HepG2 (cell line): Measurements from ENCODE around the gene PALS1. TPM values are rescaled to one million over a fixed set of nuclear protein-coding genes. Genes with fewer than 3 reads are reported as not detected.

Experiments
- AHR ChIP-seq: IDR thresholded peaks from 2 replicates; pipeline ENCODE4 v1.6.1; 2018; ENCODE audit warnings: missing genetic modification reagents, missing compliant biosample characterization
- ARID2 ChIP-seq: sonication (generic); formaldehyde crosslinking; IDR thresholded peaks from 2 replicates; pipeline ENCODE4 v1.8.1; 2022; ENCODE audit warnings: mild to moderate bottlenecking, missing genetic modification reagents, borderline replicate concordance
- CCDC6 ChIP-seq: sonication (generic); formaldehyde crosslinking; IDR thresholded peaks from 2 replicates; pipeline ENCODE4 v1.8.1; 2022; ENCODE audit warnings: mild to moderate bottlenecking, missing genetic modification reagents, moderate library complexity
- CEBPG ChIP-seq: IDR thresholded peaks from 2 replicates; pipeline ENCODE4 v1.6.1; 2016
- DNMT3B ChIP-seq: conservative IDR thresholded peaks from 2 replicates; pipeline ENCODE4 v1.6.1; 2016; ENCODE audit warnings: missing biosample characterization, control low read depth
- ELF1 ChIP-seq: sonication (generic); formaldehyde crosslinking; IDR thresholded peaks from 2 replicates; pipeline ENCODE4 v1.4.0; 2020; ENCODE audit warnings: missing genetic modification reagents
- HCFC1 ChIP-seq: fragments of 150-350 bp; IDR thresholded peaks from 2 replicates; pipeline ENCODE4 v1.6.1; 2014; ENCODE audit warnings: low read depth, low read length
- HNRNPL ChIP-seq: fragments of 200-400 bp; formaldehyde crosslinking; IDR thresholded peaks from 2 replicates; pipeline ENCODE4 v1.6.1; 2017; ENCODE audit warnings: mild to moderate bottlenecking, low read depth, low read length
- MTF2 ChIP-seq: sonication (generic); formaldehyde crosslinking; IDR thresholded peaks from 2 replicates; pipeline ENCODE4 v1.5.0; 2020; ENCODE audit warnings: missing genetic modification reagents, borderline replicate concordance
- RBM39 ChIP-seq: fragments of 200-400 bp; formaldehyde crosslinking; IDR thresholded peaks from one replicate; pipeline ENCODE4 v1.6.1; 2018; ENCODE audit warnings: antibody characterized with exemption, mild to moderate bottlenecking, low read depth, low read length; ENCODE audit not compliant: poor library complexity, severe bottlenecking
- SP140L ChIP-seq: sonication (generic); formaldehyde crosslinking; IDR thresholded peaks from 2 replicates; pipeline ENCODE4 v1.4.0; 2020; ENCODE audit warnings: missing genetic modification reagents, borderline replicate concordance
- TBX2 ChIP-seq: sonication (generic); formaldehyde crosslinking; IDR thresholded peaks from 2 replicates; pipeline ENCODE4 v1.5.0; 2020; ENCODE audit warnings: missing genetic modification reagents, mild to moderate bottlenecking, borderline replicate concordance
- TRIM24 ChIP-seq: sonication (generic); formaldehyde crosslinking; IDR thresholded peaks from 2 replicates; pipeline ENCODE4 v1.8.0; 2022; ENCODE audit warnings: mild to moderate bottlenecking, missing genetic modification reagents
- ZBTB7B ChIP-seq: sonication (generic); formaldehyde crosslinking; IDR thresholded peaks from 2 replicates; pipeline ENCODE4 v1.4.0; 2020; ENCODE audit warnings: missing genetic modification reagents
- ZMYM3 ChIP-seq: sonication (generic); formaldehyde crosslinking; IDR thresholded peaks from 2 replicates; pipeline ENCODE4 v1.5.1; 2020; ENCODE audit warnings: mild to moderate bottlenecking, missing genetic modification reagents
- ZNF333 ChIP-seq: sonication (generic); formaldehyde crosslinking; IDR thresholded peaks from 2 replicates; pipeline ENCODE4 v1.4.0; 2020; ENCODE audit warnings: mild to moderate bottlenecking, missing genetic modification reagents, borderline replicate concordance
- ZNF432 ChIP-seq: sonication (generic); formaldehyde crosslinking; IDR thresholded peaks from 2 replicates; pipeline ENCODE4 v1.5.0; 2020; ENCODE audit warnings: missing genetic modification reagents, mild to moderate bottlenecking, borderline replicate concordance
- ZNF460 ChIP-seq: sonication (generic); formaldehyde crosslinking; IDR thresholded peaks from 2 replicates; pipeline ENCODE4 v1.5.1; 2020; ENCODE audit warnings: missing genetic modification reagents, mild to moderate bottlenecking, borderline replicate concordance
- ZNF564 ChIP-seq: sonication (generic); formaldehyde crosslinking; IDR thresholded peaks from 2 replicates; pipeline ENCODE4 v1.8.1; 2023; ENCODE audit warnings: mild to moderate bottlenecking, missing genetic modification reagents
- ZNF724P ChIP-seq: sonication (generic); formaldehyde crosslinking; IDR thresholded peaks from 2 replicates; pipeline ENCODE4 v1.8.0; 2022; ENCODE audit warnings: missing genetic modification reagents, borderline replicate concordance
- ZSCAN20 ChIP-seq: sonication (generic); formaldehyde crosslinking; IDR thresholded peaks from 2 replicates; pipeline ENCODE4 v1.4.0; 2020; ENCODE audit warnings: missing genetic modification reagents, mild to moderate bottlenecking, borderline replicate concordance
- polyA plus RNA-seq, 8 experiments: library from polyadenylated mRNA; depleted of rRNA in 3 of 8; stranded (reverse) in 7 of 8; unstranded in 1 of 8; fragments of >200 nt; fragmentation: Illumina TruSeq in 4 of 8; extraction: Trizol in 4 of 8; gene quantifications; 2 replicates each; pipeline versions ENCODE4 v1.2.1 to v1.2.3, GENCODE V29; 2011 to 2016; ENCODE audit warnings: low read depth in 4 of 8, missing spikeins in 1 of 8, mixed read lengths in 1 of 8; ENCODE audit not compliant: insufficient read depth in 1 of 8
- total RNA-seq, 5 experiments: library from RNA; depleted of rRNA; stranded (reverse); fragments of >200 nt; fragmentation: Illumina TruSeq; extraction: Trizol; gene quantifications; 2 replicates each; pipeline ENCODE4 v1.2.3, GENCODE V29; 2016; ENCODE audit warnings: low read depth in 1 of 5
- TF ChIP-seq, protein P1 (sequence below): sonication (generic); formaldehyde crosslinking; IDR thresholded peaks from 2 replicates; pipeline ENCODE4 v1.5.1; 2020; ENCODE audit warnings: missing genetic modification reagents, mild to moderate bottlenecking, borderline replicate concordance
- TF ChIP-seq, protein P2 (sequence below): sonication (generic); formaldehyde crosslinking; IDR thresholded peaks from 2 replicates; pipeline ENCODE4 v1.4.0; 2020; ENCODE audit warnings: low read depth, mild to moderate bottlenecking, missing genetic modification reagents
- TF ChIP-seq, protein P3 (sequence below): sonication (generic); formaldehyde crosslinking; IDR thresholded peaks from 2 replicates; pipeline ENCODE4 v1.5.1; 2020; ENCODE audit warnings: mild to moderate bottlenecking, missing genetic modification reagents, borderline replicate concordance
- TF ChIP-seq, protein P4 (sequence below): sonication (generic); formaldehyde crosslinking; IDR thresholded peaks from 2 replicates; pipeline ENCODE4 v1.9.0; 2021; ENCODE audit warnings: missing genetic modification reagents, mild to moderate bottlenecking, borderline replicate concordance
- TF ChIP-seq, protein P5 (sequence below): sonication (generic); formaldehyde crosslinking; IDR thresholded peaks from 2 replicates; pipeline ENCODE4 v1.4.0; 2020; ENCODE audit warnings: missing genetic modification reagents, borderline replicate concordance

Gene PALS1
- total and polyA plus RNA-seq, 2 of the 13 experiments (the other 11 are each of a cell fraction or from before 2014, with no cell fraction given) = 8.8 to 20.0 TPM

DNA sequence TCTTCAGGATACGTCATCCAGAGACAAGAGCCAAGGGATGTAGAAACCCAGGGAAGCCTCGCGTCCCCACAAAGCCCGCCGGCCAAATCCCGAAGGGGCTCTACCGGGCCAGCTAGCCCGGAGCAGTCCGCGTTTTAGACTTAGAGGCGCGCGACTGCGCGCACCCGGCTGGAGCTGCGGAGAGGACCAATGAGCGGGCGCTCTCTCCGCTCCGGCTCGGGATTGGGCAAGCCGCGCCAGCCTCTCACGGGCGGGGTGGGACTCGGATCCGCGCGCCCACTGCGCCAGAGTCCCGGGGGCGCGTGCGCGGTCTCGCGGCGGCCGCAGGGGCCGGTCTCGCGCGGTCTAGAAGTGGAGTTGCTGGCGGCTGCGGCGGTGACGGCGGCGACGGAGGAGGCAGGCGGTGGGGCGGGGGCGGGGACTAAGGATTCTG lies 241 bp upstream of the PALS1 start (continued):
- TF ChIP-seq, protein P1, sequence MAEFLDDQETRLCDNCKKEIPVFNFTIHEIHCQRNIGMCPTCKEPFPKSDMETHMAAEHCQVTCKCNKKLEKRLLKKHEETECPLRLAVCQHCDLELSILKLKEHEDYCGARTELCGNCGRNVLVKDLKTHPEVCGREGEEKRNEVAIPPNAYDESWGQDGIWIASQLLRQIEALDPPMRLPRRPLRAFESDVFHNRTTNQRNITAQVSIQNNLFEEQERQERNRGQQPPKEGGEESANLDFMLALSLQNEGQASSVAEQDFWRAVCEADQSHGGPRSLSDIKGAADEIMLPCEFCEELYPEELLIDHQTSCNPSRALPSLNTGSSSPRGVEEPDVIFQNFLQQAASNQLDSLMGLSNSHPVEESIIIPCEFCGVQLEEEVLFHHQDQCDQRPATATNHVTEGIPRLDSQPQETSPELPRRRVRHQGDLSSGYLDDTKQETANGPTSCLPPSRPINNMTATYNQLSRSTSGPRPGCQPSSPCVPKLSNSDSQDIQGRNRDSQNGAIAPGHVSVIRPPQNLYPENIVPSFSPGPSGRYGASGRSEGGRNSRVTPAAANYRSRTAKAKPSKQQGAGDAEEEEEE (CRISPR knock-in tag) = no peak
- TF ChIP-seq CCDC6 (CRISPR knock-in tag) (no peak), SP140L (no peak), HNRNPL (no peak), ZNF564 (CRISPR knock-in tag) (no peak), HCFC1 (no peak), MTF2 (CRISPR knock-in tag) (no peak), ZSCAN20 (CRISPR knock-in tag) (0 out of 2 replicates have a peak, but pooled peaks have one; percentile 63), ZBTB7B (no peak), ZMYM3 (CRISPR knock-in tag) (no peak), ZNF432 (CRISPR knock-in tag) (no peak), ZNF460 (CRISPR knock-in tag) (no peak), ELF1 (CRISPR knock-in tag) (no peak), ARID2 (CRISPR knock-in tag) (no peak), ZNF333 (CRISPR knock-in tag) (no peak), TBX2 (no peak), ZNF724P (CRISPR knock-in tag) (no peak), RBM39 (no peak), AHR (CRISPR knock-in tag) (no peak), CEBPG (peak; percentile 40), TRIM24 (CRISPR knock-in tag) (no peak), DNMT3B (CRISPR knock-in tag) (0 out of 2 replicates have a peak, but pooled peaks have one; percentile 14)
- TF ChIP-seq, protein P2, sequence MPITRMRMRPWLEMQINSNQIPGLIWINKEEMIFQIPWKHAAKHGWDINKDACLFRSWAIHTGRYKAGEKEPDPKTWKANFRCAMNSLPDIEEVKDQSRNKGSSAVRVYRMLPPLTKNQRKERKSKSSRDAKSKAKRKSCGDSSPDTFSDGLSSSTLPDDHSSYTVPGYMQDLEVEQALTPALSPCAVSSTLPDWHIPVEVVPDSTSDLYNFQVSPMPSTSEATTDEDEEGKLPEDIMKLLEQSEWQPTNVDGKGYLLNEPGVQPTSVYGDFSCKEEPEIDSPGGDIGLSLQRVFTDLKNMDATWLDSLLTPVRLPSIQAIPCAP = no peak
- TF ChIP-seq, protein P3, sequence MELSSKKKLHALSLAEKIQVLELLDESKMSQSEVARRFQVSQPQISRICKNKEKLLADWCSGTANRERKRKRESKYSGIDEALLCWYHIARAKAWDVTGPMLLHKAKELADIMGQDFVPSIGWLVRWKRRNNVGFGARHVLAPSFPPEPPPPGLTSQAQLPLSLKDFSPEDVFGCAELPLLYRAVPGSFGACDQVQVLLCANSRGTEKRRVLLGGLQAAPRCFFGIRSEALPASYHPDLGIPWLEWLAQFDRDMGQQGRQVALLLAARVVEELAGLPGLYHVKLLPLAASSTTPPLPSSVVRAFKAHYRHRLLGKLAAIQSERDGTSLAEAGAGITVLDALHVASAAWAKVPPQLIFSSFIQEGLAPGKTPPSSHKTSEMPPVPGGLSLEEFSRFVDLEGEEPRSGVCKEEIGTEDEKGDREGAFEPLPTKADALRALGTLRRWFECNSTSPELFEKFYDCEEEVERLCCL (CRISPR knock-in tag) = no peak
- TF ChIP-seq, protein P4, sequence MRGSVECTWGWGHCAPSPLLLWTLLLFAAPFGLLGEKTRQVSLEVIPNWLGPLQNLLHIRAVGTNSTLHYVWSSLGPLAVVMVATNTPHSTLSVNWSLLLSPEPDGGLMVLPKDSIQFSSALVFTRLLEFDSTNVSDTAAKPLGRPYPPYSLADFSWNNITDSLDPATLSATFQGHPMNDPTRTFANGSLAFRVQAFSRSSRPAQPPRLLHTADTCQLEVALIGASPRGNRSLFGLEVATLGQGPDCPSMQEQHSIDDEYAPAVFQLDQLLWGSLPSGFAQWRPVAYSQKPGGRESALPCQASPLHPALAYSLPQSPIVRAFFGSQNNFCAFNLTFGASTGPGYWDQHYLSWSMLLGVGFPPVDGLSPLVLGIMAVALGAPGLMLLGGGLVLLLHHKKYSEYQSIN = no peak
- TF ChIP-seq, protein P5, sequence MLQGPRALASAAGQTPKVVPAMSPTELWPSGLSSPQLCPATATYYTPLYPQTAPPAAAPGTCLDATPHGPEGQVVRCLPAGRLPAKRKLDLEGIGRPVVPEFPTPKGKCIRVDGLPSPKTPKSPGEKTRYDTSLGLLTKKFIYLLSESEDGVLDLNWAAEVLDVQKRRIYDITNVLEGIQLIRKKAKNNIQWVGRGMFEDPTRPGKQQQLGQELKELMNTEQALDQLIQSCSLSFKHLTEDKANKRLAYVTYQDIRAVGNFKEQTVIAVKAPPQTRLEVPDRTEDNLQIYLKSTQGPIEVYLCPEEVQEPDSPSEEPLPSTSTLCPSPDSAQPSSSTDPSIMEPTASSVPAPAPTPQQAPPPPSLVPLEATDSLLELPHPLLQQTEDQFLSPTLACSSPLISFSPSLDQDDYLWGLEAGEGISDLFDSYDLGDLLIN (CRISPR knock-in tag) = no peak
